AG09309 (cell line): Measurements from ENCODE around the gene SI.

Experiments used
- DNase-seq: peaks from one replicate; pipeline ENCODE4 v3.0.0-alpha.2; 2010; ENCODE audit warnings: low read depth
- H3K4me3 ChIP-seq: 2 replicates; pipeline ENCODE4 v1.5.1; 2011; ENCODE audit warnings: mild to moderate bottlenecking, low read depth, low read length, moderate library complexity; ENCODE audit not compliant: control insufficient read depth
- CTCF ChIP-seq: IDR thresholded peaks from 2 replicates; pipeline ENCODE4 v1.5.1; 2011; ENCODE audit warnings: mild to moderate bottlenecking, low read depth, low read length, inconsistent platforms; ENCODE audit not compliant: insufficient read depth, control insufficient read depth; ENCODE audit errors: missing control alignments

The SI gene

GRCh38 chr3:165078293-165078692 lies at the start of gene SI:
SI (minus strand) TSS chr3:165078496; CDS start chr3:165076012, 2,484 bp downstream.
- TF ChIP-seq CTCF = no peak
- no peak within 1 kb of the TSS for H3K4me3 ChIP-seq
- no peak for DNase-seq

- DNase-seq = no peak
- no peak overlapping the region for H3K4me3 ChIP-seq
- no peak for TF ChIP-seq CTCF
Observed at GRCh38 chr3:165125836-165126235, 47.5 kb upstream of the SI start.

- no peak overlapping the region for H3K4me3 ChIP-seq
- DNase-seq = no peak
- TF ChIP-seq CTCF = no peak
Observed at GRCh38 chr3:165111401-165111800, 33.1 kb upstream of the SI start.

GRCh38 chr3:165103616-165104015 lies 25.3 kb upstream of the SI start:
- no peak overlapping the region for H3K4me3 ChIP-seq
- TF ChIP-seq CTCF = no peak
- DNase-seq = no peak

- TF ChIP-seq CTCF = no peak
- H3K4me3 ChIP-seq = no peak overlapping the region
- DNase-seq = no peak
Observed at GRCh38 chr3:165082650-165083049, 4.4 kb upstream of the SI start.

GRCh38 chr3:165081183-165081582 lies 2.9 kb upstream of the SI start:
- no peak for DNase-seq
- no peak overlapping the region for H3K4me3 ChIP-seq
- TF ChIP-seq CTCF = no peak

- no peak for TF ChIP-seq CTCF
- no peak for DNase-seq
- H3K4me3 ChIP-seq = no peak overlapping the region
Observed at GRCh38 chr3:165075695-165076094, 2.6 kb downstream of the SI start.
